Pancreas (tissue), 10 donors: Measurements from ENCODE around the gene TNNI2. TPM values are rescaled to one million over a fixed set of nuclear protein-coding genes. Genes with fewer than 3 reads are reported as not detected.

Experiments used
- ATAC-seq, 4 donors: fragments of 200-7000 bp; cut with Tn5 transposase; one replicate each; pipeline versions ENCODE4 v1.8.0 to v1.9.1; 2020; ENCODE audit warnings: mild to moderate bottlenecking in 4 of 4, moderate library complexity in 4 of 4
- DNase-seq, 6 donors: peaks; one replicate each; pipeline ENCODE4 v3.0.0-alpha.2; 2020
- FAIRE-seq: peaks from 2 replicates; lab custom pipeline; 2012; peaks lifted over from hg19 to GRCh38; lab: Jason Lieb, UNC
- H3K27ac ChIP-seq, 4 donors: fragments of 200-600 bp; sonication (generic); 1 replicate in 3 of 4; 2 replicates in 1 of 4; pipeline versions ENCODE4 v1.5.0 to v1.8.0; 2020
- H3K27me3 ChIP-seq, 4 donors: fragments of 200-600 bp; one replicate each; pipeline ENCODE4 v1.8.0; 2021
- H3K36me3 ChIP-seq, 3 donors: fragments of 200-600 bp; sonication (generic) in 1 of 3; one replicate each; pipeline versions ENCODE4 v1.5.0 to v1.8.0; 2020 to 2021
- H3K4me1 ChIP-seq, 3 donors: fragments of 200-600 bp; one replicate each; pipeline ENCODE4 v1.8.0; 2021
- H3K4me3 ChIP-seq, 4 donors: fragments of 200-600 bp; sonication (generic) in 2 of 4; one replicate each; pipeline versions ENCODE4 v1.5.0 to v1.8.0; 2020 to 2021
- H3K9me3 ChIP-seq, 4 donors: fragments of 200-600 bp; one replicate each; pipeline ENCODE4 v1.8.0; 2021
- WGBS, 2 donors: extraction: QIAGEN DNeasy Blood & Tissue Kit; methylation state at CpG; one replicate each; pipeline ENCODE4 v1.1.7; 2013; 5-methylcytosine and 5-hydroxymethylcytosine counted together
- intact Hi-C, 3 donors: fragments of 100-400 bp; cut with DNase I; formaldehyde crosslinking; loops; one replicate each; pipeline versions ENCODE4 v1.11.1 to v1.14.2; 2022
- polyA plus RNA-seq, 2 donors: library from polyadenylated mRNA; stranded (reverse); fragments of 200-250 nt; gene quantifications; one replicate each; pipeline ENCODE4 v1.2.3, GENCODE V29; 2013
- total RNA-seq, 6 donors: library from RNA; stranded (reverse); fragmentation: NEBNext Ultra II Directional in 4 of 6; extraction: Animal tissue kit (Norgen Biotek cat#: 25700) in 4 of 6; gene quantifications; one replicate each; pipeline versions ENCODE4 v1.2.1 to v1.2.4, GENCODE V29; 2021 to 2023
- TF ChIP-seq, protein P1 (sequence below), 4 donors: fragments of 200-600 bp; sonication (generic) in 3 of 4; IDR thresholded peaks; one replicate each; pipeline versions ENCODE4 v1.5.0 to v1.8.0; 2021; ENCODE audit warnings: antibody characterized with exemption in 4 of 4
- donor health status: healthy with polysubstance abuse.
- donor health status: DM: no; HTN: no; CAD: no; lungs with moderate emphysema.
- donor health status: DM: no; HTN: no; CAD: no.
- donor health status: control.
- donor health status: control.
- donor health status: Bipolar disorder and iron deficiency.
- donor health status: DM: yes; HTN: yes; CAD: no.
- donor health status: DM: no; HTN: no; CAD: no.
- donor health status: DM: no; HTN: no; CAD: no.
- donor health status: DM: yes; HTN: yes; CAD: no.

The TNNI2 gene
- total and polyA plus RNA-seq, 8 donors = 2.5 to 57.4 (median 6.6) TPM; not detected in 1

GRCh38 chr11:1856306-1857005, 17.7 kb downstream of the TNNI2 start:
- TF ChIP-seq, protein P1, sequence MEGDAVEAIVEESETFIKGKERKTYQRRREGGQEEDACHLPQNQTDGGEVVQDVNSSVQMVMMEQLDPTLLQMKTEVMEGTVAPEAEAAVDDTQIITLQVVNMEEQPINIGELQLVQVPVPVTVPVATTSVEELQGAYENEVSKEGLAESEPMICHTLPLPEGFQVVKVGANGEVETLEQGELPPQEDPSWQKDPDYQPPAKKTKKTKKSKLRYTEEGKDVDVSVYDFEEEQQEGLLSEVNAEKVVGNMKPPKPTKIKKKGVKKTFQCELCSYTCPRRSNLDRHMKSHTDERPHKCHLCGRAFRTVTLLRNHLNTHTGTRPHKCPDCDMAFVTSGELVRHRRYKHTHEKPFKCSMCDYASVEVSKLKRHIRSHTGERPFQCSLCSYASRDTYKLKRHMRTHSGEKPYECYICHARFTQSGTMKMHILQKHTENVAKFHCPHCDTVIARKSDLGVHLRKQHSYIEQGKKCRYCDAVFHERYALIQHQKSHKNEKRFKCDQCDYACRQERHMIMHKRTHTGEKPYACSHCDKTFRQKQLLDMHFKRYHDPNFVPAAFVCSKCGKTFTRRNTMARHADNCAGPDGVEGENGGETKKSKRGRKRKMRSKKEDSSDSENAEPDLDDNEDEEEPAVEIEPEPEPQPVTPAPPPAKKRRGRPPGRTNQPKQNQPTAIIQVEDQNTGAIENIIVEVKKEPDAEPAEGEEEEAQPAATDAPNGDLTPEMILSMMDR (IDR thresholded peaks at IDR 0.05) = no peak
- FAIRE-seq (no peak), DNase-seq (peak in 2 of 6 donors; percentile 29 to 62), ATAC-seq (no peak)
- WGBS, 2 donors = 89 to 92% methylated on average over 13 of the region's 13 CpGs
- Histone ChIP-seq H3K27ac (no peak overlapping the region), H3K9me3 (no peaks in the 10 kb centered on the region), H3K4me1 (no peaks in the 10 kb centered on the region), H3K4me3 (no peak overlapping the region), H3K36me3 (no peaks in the 10 kb centered on the region), H3K27me3 (no peaks in the 10 kb centered on the region)
- intact Hi-C loops = no loop called here

DNA sequence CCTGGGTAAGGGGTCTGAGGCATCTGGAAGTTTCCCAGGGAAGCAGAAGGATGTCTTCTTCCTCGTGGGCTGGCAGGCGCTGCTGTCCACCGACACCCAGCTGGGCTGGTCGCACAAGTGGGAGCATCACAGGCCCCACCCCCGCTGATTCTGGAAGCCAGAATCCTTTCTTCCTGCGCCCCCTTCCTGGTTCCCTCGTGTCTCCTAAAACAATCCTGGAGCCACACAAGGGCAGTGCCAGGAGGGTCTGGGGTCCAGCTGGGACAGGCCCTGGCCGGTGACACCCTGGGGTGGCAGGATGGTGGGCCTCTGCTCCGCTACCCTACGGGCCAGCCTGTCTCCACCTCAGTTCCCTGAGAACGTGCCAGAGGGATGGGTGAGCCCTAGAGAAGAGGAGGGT, 18.3 kb downstream of the TNNI2 start:
- no peak overlapping the region for H3K27ac ChIP-seq
- H3K36me3 ChIP-seq = no peaks in the 10 kb centered on the region
- TF ChIP-seq, protein P1 (IDR thresholded peaks at IDR 0.05) = no peak
- intact Hi-C loops = no loop called here
- DNase-seq = peak in 2 of 6 donors; percentile 25 to 45
- no peaks in the 10 kb centered on the region for H3K27me3 ChIP-seq
- H3K4me3 ChIP-seq = no peak overlapping the region
- 78 to 85% methylated on average over 11 of the region's 11 CpGs for WGBS, 2 donors
- no peaks in the 10 kb centered on the region for H3K9me3 ChIP-seq
- no peak for FAIRE-seq
- H3K4me1 ChIP-seq = no peaks in the 10 kb centered on the region
- ATAC-seq = no peak

GRCh38 chr11:1858154-1858553, 19.4 kb downstream of the TNNI2 start:
- DNase-seq (peak in 2 of 6 donors; percentile 25 to 55), ATAC-seq (peak in 1 of 4 donors; percentile 13), FAIRE-seq (no peak)
- H3K27me3 ChIP-seq = no peaks in the 10 kb centered on the region
- H3K4me1 ChIP-seq = peaks cover 2 to 7% (median 2%) of the 10 kb centered on the region in 3 donors
- no peaks in the 10 kb centered on the region for H3K9me3 ChIP-seq
- 84 to 93% methylated on average over 9 of the region's 9 CpGs for WGBS, 2 donors
- TF ChIP-seq, protein P1 (IDR thresholded peaks at IDR 0.05) = no peak
- no peaks in the 10 kb centered on the region for H3K36me3 ChIP-seq
- intact Hi-C loops = no loop called here
- no peak overlapping the region for H3K4me3 ChIP-seq
- H3K27ac ChIP-seq = no peak overlapping the region

- intact Hi-C loops = no loop called here
- Histone ChIP-seq H3K4me1 (peaks cover 6 to 11% (median 7%) of the 10 kb centered on the region in 3 donors), H3K4me3 (no peak overlapping the region), H3K36me3 (no peaks in the 10 kb centered on the region), H3K9me3 (no peaks in the 10 kb centered on the region), H3K27me3 (no peaks in the 10 kb centered on the region), H3K27ac (no peak overlapping the region)
- TF ChIP-seq, protein P1 (IDR thresholded peaks at IDR 0.05) = no peak
- FAIRE-seq (no peak), ATAC-seq (no peak), DNase-seq (peak in 2 of 6 donors; percentile 18 to 61)
- WGBS, 2 donors = 81 to 93% methylated on average over 7 of the region's 7 CpGs
These were observed 19.8 kb downstream of the TNNI2 start for GRCh38 chr11:1858576-1858975.

- peak in 2 of 6 donors; percentile 8 to 40 for DNase-seq
- TF ChIP-seq, protein P1 (IDR thresholded peaks at IDR 0.05) = no peak
- H3K9me3 ChIP-seq = no peaks in the 10 kb centered on the region
- H3K36me3 ChIP-seq = no peaks in the 10 kb centered on the region
- no peaks in the 10 kb centered on the region for H3K27me3 ChIP-seq
- no peak for ATAC-seq
- WGBS, 2 donors = 93 to 96% methylated on average over 4 of the region's 4 CpGs
- intact Hi-C loops = no loop called here
- no peak overlapping the region for H3K27ac ChIP-seq
- peaks cover 8 to 13% (median 9%) of the 10 kb centered on the region in 3 donors for H3K4me1 ChIP-seq
- no peak for FAIRE-seq
- no peak overlapping the region for H3K4me3 ChIP-seq
These were observed 20.2 kb downstream of the TNNI2 start for GRCh38 chr11:1859004-1859403.
